Stimulated activated memory B cell treated with anti-CD40 and anti-IgM and Interleukin-4, amounts not matched to agents 10 μg/mL and 1 μg/mL and 100 μg/mL, for 72 hours (primary cell): ENCODE data around the gene TRIO.

ENCODE experiments used
- ATAC-seq: fragments of 150-1000 bp; cut with Tn5 transposase; 2 replicates; pipeline ENCODE4 v1.10.0; 2021
- H3K27ac Mint-ChIP-seq: one replicate; pipeline ENCODE4 v1.8.0; 2022; ENCODE audit warnings: mild to moderate bottlenecking, mixed read lengths
- H3K27me3 Mint-ChIP-seq: one replicate; pipeline ENCODE4 v1.8.0; 2022; ENCODE audit warnings: mixed read lengths
- H3K36me3 Mint-ChIP-seq: one replicate; pipeline ENCODE4 v1.8.0; 2022; ENCODE audit warnings: mixed read lengths
- H3K4me1 Mint-ChIP-seq: one replicate; pipeline ENCODE4 v1.8.0; 2022; ENCODE audit warnings: mixed read lengths
- H3K4me3 Mint-ChIP-seq: one replicate; pipeline ENCODE4 v1.8.0; 2022; ENCODE audit warnings: mild to moderate bottlenecking, moderate library complexity, mixed read lengths
- H3K9me3 Mint-ChIP-seq: one replicate; pipeline ENCODE4 v1.8.0; 2022; ENCODE audit warnings: mixed read lengths

Gene TRIO

GRCh38 chr5:14164164-14165163 is 21.3 kb downstream of the TRIO start:
- Mint-ChIP-seq H3K27me3 (no peaks in the 10 kb centered on the region), H3K9me3 (peaks cover 3% of the 10 kb centered on the region), H3K27ac (no peak overlapping the region), H3K36me3 (peaks cover 12% of the 10 kb centered on the region), H3K4me3 (no peak overlapping the region), H3K4me1 (peaks cover 86% of the 10 kb centered on the region)
- no peak for ATAC-seq

- peaks cover 12% of the 10 kb centered on the region for H3K36me3 Mint-ChIP-seq
- H3K4me3 Mint-ChIP-seq: no peak overlapping the region
- H3K4me1 Mint-ChIP-seq: peaks cover 82% of the 10 kb centered on the region
- no peak for ATAC-seq
- H3K27ac Mint-ChIP-seq: peak overlapping the region; percentile 94
- peaks cover 3% of the 10 kb centered on the region for H3K9me3 Mint-ChIP-seq
- H3K27me3 Mint-ChIP-seq: no peaks in the 10 kb centered on the region
These were observed 22.4 kb downstream of the TRIO start for GRCh38 chr5:14165375-14166106.

- Mint-ChIP-seq H3K9me3 (peaks cover 3% of the 10 kb centered on the region), H3K36me3 (peaks cover 12% of the 10 kb centered on the region), H3K27ac (peak overlapping the region; percentile 94), H3K4me1 (peaks cover 76% of the 10 kb centered on the region), H3K4me3 (no peak overlapping the region), H3K27me3 (no peaks in the 10 kb centered on the region)
- ATAC-seq: no peak
These were observed 23.3 kb downstream of the TRIO start for GRCh38 chr5:14166437-14166836.

- H3K4me3 Mint-ChIP-seq: peak overlapping the region; percentile 49
- ATAC-seq: peak; percentile 66
- no peaks in the 10 kb centered on the region for H3K27me3 Mint-ChIP-seq
- H3K36me3 Mint-ChIP-seq: peaks cover 12% of the 10 kb centered on the region
- H3K4me1 Mint-ChIP-seq: peaks cover 76% of the 10 kb centered on the region
- H3K9me3 Mint-ChIP-seq: peaks cover 3% of the 10 kb centered on the region
- peak overlapping the region; percentile 94 for H3K27ac Mint-ChIP-seq
These were observed 24.2 kb downstream of the TRIO start for GRCh38 chr5:14167211-14167845.

GRCh38 chr5:14168144-14168792 is 25.1 kb downstream of the TRIO start:
- peaks cover 3% of the 10 kb centered on the region for H3K9me3 Mint-ChIP-seq
- peaks cover 80% of the 10 kb centered on the region for H3K4me1 Mint-ChIP-seq
- ATAC-seq: peak; percentile 77
- H3K27ac Mint-ChIP-seq: peak overlapping the region; percentile 94
- peak overlapping the region; percentile 82 for H3K4me3 Mint-ChIP-seq
- no peaks in the 10 kb centered on the region for H3K27me3 Mint-ChIP-seq
- peaks cover 12% of the 10 kb centered on the region for H3K36me3 Mint-ChIP-seq

- Mint-ChIP-seq H3K27me3 (no peaks in the 10 kb centered on the region), H3K9me3 (peaks cover 3% of the 10 kb centered on the region), H3K4me1 (peaks cover 86% of the 10 kb centered on the region), H3K4me3 (peak overlapping the region; percentile 82), H3K27ac (peak overlapping the region; percentile 94), H3K36me3 (peaks cover 11% of the 10 kb centered on the region)
- ATAC-seq: no peak
These were observed 25.7 kb downstream of the TRIO start for GRCh38 chr5:14168793-14169262.

- peak overlapping the region; percentile 70 for H3K4me3 Mint-ChIP-seq
- H3K9me3 Mint-ChIP-seq: no peaks in the 10 kb centered on the region
- no peaks in the 10 kb centered on the region for H3K36me3 Mint-ChIP-seq
- peaks cover 76% of the 10 kb centered on the region for H3K4me1 Mint-ChIP-seq
- H3K27ac Mint-ChIP-seq: peak overlapping the region; percentile 88
- no peaks in the 10 kb centered on the region for H3K27me3 Mint-ChIP-seq
- no peak for ATAC-seq
These were observed 27.9 kb downstream of the TRIO start for GRCh38 chr5:14171046-14171445.

- Mint-ChIP-seq H3K36me3 (no peaks in the 10 kb centered on the region), H3K27ac (peak overlapping the region; percentile 88), H3K27me3 (no peaks in the 10 kb centered on the region), H3K9me3 (no peaks in the 10 kb centered on the region), H3K4me3 (peak overlapping the region; percentile 70), H3K4me1 (peaks cover 70% of the 10 kb centered on the region)
- no peak for ATAC-seq
These were observed 28.5 kb downstream of the TRIO start for GRCh38 chr5:14171621-14172020.

- Mint-ChIP-seq H3K27me3 (no peaks in the 10 kb centered on the region), H3K36me3 (no peaks in the 10 kb centered on the region), H3K4me3 (peak overlapping the region; percentile 54), H3K9me3 (no peaks in the 10 kb centered on the region), H3K4me1 (peaks cover 67% of the 10 kb centered on the region), H3K27ac (peak overlapping the region; percentile 88)
- peak; percentile 69 for ATAC-seq
These were observed 29.1 kb downstream of the TRIO start for GRCh38 chr5:14172149-14172795.

- ATAC-seq: no peak
- H3K4me3 Mint-ChIP-seq: peak overlapping the region; percentile 70
- H3K27me3 Mint-ChIP-seq: no peaks in the 10 kb centered on the region
- H3K36me3 Mint-ChIP-seq: no peaks in the 10 kb centered on the region
- peak overlapping the region; percentile 88 for H3K27ac Mint-ChIP-seq
- H3K9me3 Mint-ChIP-seq: no peaks in the 10 kb centered on the region
- H3K4me1 Mint-ChIP-seq: peaks cover 67% of the 10 kb centered on the region
These were observed 30.5 kb downstream of the TRIO start for GRCh38 chr5:14173377-14174229.

GRCh38 chr5:14174230-14174636 is 31.1 kb downstream of the TRIO start:
- H3K36me3 Mint-ChIP-seq: no peaks in the 10 kb centered on the region
- H3K9me3 Mint-ChIP-seq: no peaks in the 10 kb centered on the region
- peak overlapping the region; percentile 70 for H3K4me3 Mint-ChIP-seq
- peak; percentile 46 for ATAC-seq
- peak overlapping the region; percentile 88 for H3K27ac Mint-ChIP-seq
- H3K27me3 Mint-ChIP-seq: no peaks in the 10 kb centered on the region
- peaks cover 64% of the 10 kb centered on the region for H3K4me1 Mint-ChIP-seq

GRCh38 chr5:14175381-14175780 is 32.2 kb downstream of the TRIO start:
- no peaks in the 10 kb centered on the region for H3K36me3 Mint-ChIP-seq
- H3K4me3 Mint-ChIP-seq: no peak overlapping the region
- no peaks in the 10 kb centered on the region for H3K9me3 Mint-ChIP-seq
- H3K27ac Mint-ChIP-seq: no peak overlapping the region
- ATAC-seq: no peak
- no peaks in the 10 kb centered on the region for H3K27me3 Mint-ChIP-seq
- peaks cover 56% of the 10 kb centered on the region for H3K4me1 Mint-ChIP-seq

- no peaks in the 10 kb centered on the region for H3K36me3 Mint-ChIP-seq
- H3K4me3 Mint-ChIP-seq: no peak overlapping the region
- H3K4me1 Mint-ChIP-seq: peaks cover 55% of the 10 kb centered on the region
- no peaks in the 10 kb centered on the region for H3K27me3 Mint-ChIP-seq
- no peaks in the 10 kb centered on the region for H3K9me3 Mint-ChIP-seq
- H3K27ac Mint-ChIP-seq: peak overlapping the region; percentile 45
- no peak for ATAC-seq
These were observed 33.7 kb downstream of the TRIO start for GRCh38 chr5:14176888-14177287.
